Stimulated activated CD4-positive, alpha-beta T cell treated with anti-CD3 and anti-CD28 coated beads, Interleukin-1b, Interleukin-23, amount 100 ng/mL, for 4 hours (primary cell): Measurements from ENCODE around the gene VPS54.
"Not testable (repeated sequence)": the region's sequence is repeated elsewhere in the genome, so short reads cannot be mapped to it uniquely, and the experiment has no call there.

Source experiments
- DNase-seq, 2 donors: peaks; one replicate each; pipeline ENCODE4 v3.0.0-alpha.2; 2020; ENCODE audit warnings: low read depth in 2 of 2

Gene VPS54

GRCh38 chr2:64024259-64024949 is 5.2 kb upstream of the VPS54 start:
- DNase-seq: no peak

GRCh38 chr2:64023485-64024258 is 4.4 kb upstream of the VPS54 start:
- no peak for DNase-seq

- DNase-seq: no peak
These were observed 2.4 kb upstream of the VPS54 start for GRCh38 chr2:64021578-64021977.

- no peak for DNase-seq
These were observed 824 bp upstream of the VPS54 start for GRCh38 chr2:64019975-64020528.

- DNase-seq: peak in 1 of 2 donors; percentile 30
These were observed 536 bp downstream of the VPS54 start for GRCh38 chr2:64018701-64019082.

GRCh38 chr2:64017811-64018700 is 1.2 kb downstream of the VPS54 start:
- DNase-seq: no peak

GRCh38 chr2:64015898-64016297 is 3.3 kb downstream of the VPS54 start:
- no peak for DNase-seq

GRCh38 chr2:64015391-64015790 is 3.8 kb downstream of the VPS54 start:
- DNase-seq: no peak

- no peak for DNase-seq
These were observed 4.6 kb downstream of the VPS54 start for GRCh38 chr2:64014628-64015027.

- DNase-seq: no peak
These were observed 6.2 kb downstream of the VPS54 start for GRCh38 chr2:64013053-64013452.

- no peak for DNase-seq
These were observed 7.1 kb downstream of the VPS54 start for GRCh38 chr2:64012115-64012514.

GRCh38 chr2:64008434-64009009 is 10.7 kb downstream of the VPS54 start:
- DNase-seq: no peak

GRCh38 chr2:64007924-64008323 is 11.3 kb downstream of the VPS54 start:
- DNase-seq: no peak

GRCh38 chr2:64005707-64006356 is 13.4 kb downstream of the VPS54 start:
- no peak for DNase-seq

GRCh38 chr2:64003239-64003638 is 16.0 kb downstream of the VPS54 start:
- DNase-seq: no peak

GRCh38 chr2:64001382-64002101 is 17.7 kb downstream of the VPS54 start:
- DNase-seq: no peak

GRCh38 chr2:64000630-64001381 is 18.4 kb downstream of the VPS54 start:
- DNase-seq: no peak

- DNase-seq: no peak
These were observed 20.2 kb downstream of the VPS54 start for GRCh38 chr2:63999049-63999448.

- DNase-seq: not testable (repeated sequence)
These were observed 22.5 kb downstream of the VPS54 start for GRCh38 chr2:63996582-63997198.
